ENCODE results near the gene C5orf34.
A peak's percentile ranks its signal among the peaks of the same experiment; 100 is the strongest.
"Not testable (repeated sequence)": the region's sequence is repeated elsewhere in the genome, so short reads cannot be mapped to it uniquely, and the experiment has no call there.

Gene C5orf34

GRCh38 chr5:43484106-43484849 lies 30.7 kb downstream of the C5orf34 start:
- Histone ChIP-seq H3K9ac (peak overlapping the region; percentile 90), H3K4me3 (peak overlapping the region; percentile 79), H3K4me2 (peak overlapping the region; percentile 80), H3K27me3 (no peaks in the 10 kb centered on the region), H3K4me1 (peaks cover 27% of the 10 kb centered on the region), H3K9me3 (no peaks in the 10 kb centered on the region), H4K20me1 (no peaks in the 10 kb centered on the region), H3K36me3 (peaks cover 9% of the 10 kb centered on the region), H3K27ac (peak overlapping the region; percentile 95)
- TF ChIP-seq Cebpa-rat (IDR thresholded peaks at IDR 0.05), result no peak

GRCh38 chr5:43483298-43484105 lies 31.4 kb downstream of the C5orf34 start, which contains the start of gene TMEM267:
Gene TMEM267 (minus strand): TSS chr5:43483865. CDS start chr5:43453969, 29,896 bp downstream.
- peaks cover 27% of the 10 kb centered on the region for H3K4me1 ChIP-seq
- peak within 1 kb of the TSS; percentile 90 for H3K9ac ChIP-seq
- H3K36me3 ChIP-seq, result peaks cover 1% of the 10 kb centered on the region
- no peaks in the 10 kb centered on the region for H4K20me1 ChIP-seq
- peak within 1 kb of the TSS; percentile 95 for H3K27ac ChIP-seq
- H3K4me2 ChIP-seq, result peak within 1 kb of the TSS; percentile 80
- peak within 1 kb of the TSS; percentile 79 for H3K4me3 ChIP-seq
- peak; percentile 89 for TF ChIP-seq Cebpa-rat (IDR thresholded peaks at IDR 0.05)
- H3K27me3 ChIP-seq, result no peaks in the 10 kb centered on the region
- no peaks in the 10 kb centered on the region for H3K9me3 ChIP-seq

GRCh38 chr5:43482490-43483297 lies 32.3 kb downstream of the C5orf34 start:
- Histone ChIP-seq H3K27ac (peak overlapping the region; percentile 95), H3K9me3 (no peaks in the 10 kb centered on the region)
- TF ChIP-seq Cebpa-rat (IDR thresholded peaks at IDR 0.05), result no peak

GRCh38 chr5:43469671-43470391 lies 45.1 kb downstream of the C5orf34 start:
- H3K4me1 ChIP-seq, result no peaks in the 10 kb centered on the region
- H4K20me1 ChIP-seq, result no peaks in the 10 kb centered on the region
- H3K4me2 ChIP-seq, result no peak overlapping the region
- no peaks in the 10 kb centered on the region for H3K27me3 ChIP-seq
- peaks cover 53% of the 10 kb centered on the region for H3K9me3 ChIP-seq
- no peak for TF ChIP-seq Cebpa-rat (IDR thresholded peaks at IDR 0.05)
- no peak overlapping the region for H3K27ac ChIP-seq
- no peak overlapping the region for H3K4me3 ChIP-seq
- H3K36me3 ChIP-seq, result peaks cover 44% of the 10 kb centered on the region
- H3K9ac ChIP-seq, result no peak overlapping the region

More at GRCh38 chr5:43482490-43483297, 32.3 kb downstream of the C5orf34 start:
- H3K4me1 ChIP-seq, result peaks cover 27% of the 10 kb centered on the region
- no peaks in the 10 kb centered on the region for H4K20me1 ChIP-seq
- H3K4me2 ChIP-seq, result peak overlapping the region; percentile 80
- H3K4me3 ChIP-seq, result peak overlapping the region; percentile 79
- H3K9ac ChIP-seq, result peak overlapping the region; percentile 90
- H3K27me3 ChIP-seq, result no peaks in the 10 kb centered on the region
- no peaks in the 10 kb centered on the region for H3K36me3 ChIP-seq

GRCh38 chr5:43467100-43467499 lies 47.8 kb downstream of the C5orf34 start:
- no peak overlapping the region for H3K9ac ChIP-seq
- peaks cover 39% of the 10 kb centered on the region for H3K36me3 ChIP-seq
- no peak for TF ChIP-seq Cebpa-rat (IDR thresholded peaks at IDR 0.05)
- H3K4me1 ChIP-seq, result no peaks in the 10 kb centered on the region
- H3K27ac ChIP-seq, result no peak overlapping the region
- H3K9me3 ChIP-seq, result peaks cover 45% of the 10 kb centered on the region
- H3K4me3 ChIP-seq, result no peak overlapping the region
- H3K4me2 ChIP-seq, result no peak overlapping the region
- no peaks in the 10 kb centered on the region for H4K20me1 ChIP-seq
- no peaks in the 10 kb centered on the region for H3K27me3 ChIP-seq

GRCh38 chr5:43465455-43465854 lies 49.5 kb downstream of the C5orf34 start:
- H3K36me3 ChIP-seq, result peaks cover 46% of the 10 kb centered on the region

GRCh38 chr5:43461066-43461465 lies 53.9 kb downstream of the C5orf34 start:
- TF ChIP-seq Cebpa-rat (IDR thresholded peaks at IDR 0.05), result no peak
- Histone ChIP-seq H4K20me1 (no peaks in the 10 kb centered on the region), H3K9me3 (peaks cover 48% of the 10 kb centered on the region), H3K4me1 (no peaks in the 10 kb centered on the region), H3K9ac (no peak overlapping the region), H3K27ac (no peak overlapping the region), H3K27me3 (no peaks in the 10 kb centered on the region), H3K4me2 (no peak overlapping the region), H3K36me3 (peaks cover 44% of the 10 kb centered on the region), H3K4me3 (no peak overlapping the region)

More at GRCh38 chr5:43465455-43465854, 49.5 kb downstream of the C5orf34 start:
- H3K4me3 ChIP-seq, H4K20me1 ChIP-seq, H3K27me3 ChIP-seq, H3K4me1 ChIP-seq, H3K9ac ChIP-seq, H3K4me2 ChIP-seq, H3K27ac ChIP-seq: not testable (repeated sequence)
- peaks cover 53% of the 10 kb centered on the region for H3K9me3 ChIP-seq

GRCh38 chr5:43456556-43456955 lies 58.4 kb downstream of the C5orf34 start:
- Histone ChIP-seq H3K4me1 (no peaks in the 10 kb centered on the region), H3K9me3 (peaks cover 40% of the 10 kb centered on the region), H3K36me3 (peaks cover 44% of the 10 kb centered on the region), H3K4me3 (no peak overlapping the region), H3K27me3 (no peaks in the 10 kb centered on the region), H3K4me2 (no peak overlapping the region), H3K9ac (no peak overlapping the region), H4K20me1 (no peaks in the 10 kb centered on the region), H3K27ac (no peak overlapping the region)
- no peak for TF ChIP-seq Cebpa-rat (IDR thresholded peaks at IDR 0.05)

GRCh38 chr5:43441575-43441974 lies 73.4 kb downstream of the C5orf34 start:
- H3K27me3 ChIP-seq, H4K20me1 ChIP-seq, H3K27ac ChIP-seq, H3K4me1 ChIP-seq, H3K4me3 ChIP-seq, H3K9ac ChIP-seq, H3K4me2 ChIP-seq: not testable (repeated sequence)
- Histone ChIP-seq H3K9me3 (peaks cover 10% of the 10 kb centered on the region), H3K36me3 (peaks cover 20% of the 10 kb centered on the region)

All from BLaER1 (cell line).